GM18519 (cell line): ENCODE results near the gene MMP17.

Experiments
- ATAC-seq: cut with Tn5 transposase; IDR thresholded peaks from one replicate; pipeline ENCODE4 v1.9.1; 2021; ENCODE audit warnings: mild to moderate bottlenecking, moderate library complexity; ENCODE audit not compliant: unreplicated experiment, low FRiP score

MMP17 gene

DNA sequence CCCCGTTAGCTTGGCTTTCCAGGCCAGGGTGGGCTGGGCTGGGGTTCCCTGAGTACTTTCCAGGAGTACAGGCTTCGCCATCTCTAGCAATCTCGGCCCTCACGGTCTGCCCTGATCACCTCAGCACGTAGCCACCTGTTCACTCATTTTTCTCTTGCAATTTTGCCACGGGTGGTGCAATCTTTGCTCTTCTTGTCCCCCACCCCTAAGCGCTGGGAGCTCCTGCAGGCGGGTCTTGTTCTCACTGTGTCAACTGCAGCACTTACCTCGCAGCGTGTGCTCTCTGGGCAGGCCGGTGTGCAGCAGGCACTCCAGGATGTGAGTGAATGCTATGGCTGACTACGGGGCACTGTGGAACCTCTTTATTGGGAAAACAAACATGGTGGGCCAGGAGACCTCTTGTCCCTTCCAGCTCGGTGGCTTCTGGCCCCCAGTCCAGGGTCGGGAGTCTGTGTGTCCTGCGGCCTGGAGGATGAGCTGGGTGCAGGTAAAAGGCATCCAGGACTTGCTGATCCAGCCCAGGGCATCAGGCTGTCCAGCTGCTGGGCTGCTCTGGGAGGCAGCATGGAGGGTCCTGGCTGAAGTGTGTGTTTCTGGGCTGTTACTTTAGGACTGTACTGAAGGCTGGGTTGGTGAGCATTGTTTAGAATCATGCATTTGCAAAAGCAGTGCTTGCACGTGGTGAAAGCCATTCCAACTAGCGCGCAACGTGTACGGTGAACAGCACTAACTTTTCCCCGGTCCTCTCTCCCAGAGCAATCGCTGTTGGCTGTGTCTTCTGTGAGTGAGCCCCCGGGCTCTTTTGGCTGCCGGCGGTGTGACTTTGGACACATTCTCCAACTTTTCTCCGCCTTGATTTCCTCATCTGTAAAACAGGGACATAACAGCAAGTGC is 64.8 kb downstream of the MMP17 start:
- ATAC-seq, result no peak

DNA sequence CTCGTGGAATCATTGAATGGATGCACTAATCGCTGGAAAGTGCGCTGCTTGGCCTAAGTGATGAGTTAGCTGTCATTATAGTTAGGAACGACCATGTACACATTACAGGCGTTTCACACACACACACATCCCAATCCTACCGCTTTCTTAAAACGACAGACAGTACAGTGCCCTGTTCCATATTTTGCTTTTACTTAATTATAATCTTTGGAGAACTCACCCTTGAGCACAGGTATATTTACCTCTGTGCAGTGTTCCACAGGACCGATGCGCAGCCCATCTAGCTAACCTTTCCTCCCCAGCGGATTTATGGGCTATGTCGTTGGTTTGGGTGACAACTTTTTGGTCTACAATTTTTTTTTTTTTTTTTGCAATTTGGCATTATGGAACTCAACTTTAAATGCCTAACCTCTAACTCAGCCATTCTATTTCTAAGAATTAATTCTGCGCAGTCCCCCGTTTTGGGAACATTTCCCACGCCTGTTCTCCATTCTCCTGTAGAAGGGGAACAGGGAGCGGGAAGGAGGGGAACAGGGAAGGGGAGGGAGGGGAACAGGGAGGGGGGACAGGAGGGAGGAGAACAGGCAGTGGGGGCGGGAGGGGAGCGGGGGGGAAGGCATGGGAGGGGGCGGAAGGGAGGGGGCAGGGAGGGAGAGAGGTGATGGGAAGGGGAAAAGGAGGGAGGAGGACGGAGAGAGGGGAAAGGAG is 65.6 kb downstream of the MMP17 start:
- ATAC-seq, result no peak

DNA sequence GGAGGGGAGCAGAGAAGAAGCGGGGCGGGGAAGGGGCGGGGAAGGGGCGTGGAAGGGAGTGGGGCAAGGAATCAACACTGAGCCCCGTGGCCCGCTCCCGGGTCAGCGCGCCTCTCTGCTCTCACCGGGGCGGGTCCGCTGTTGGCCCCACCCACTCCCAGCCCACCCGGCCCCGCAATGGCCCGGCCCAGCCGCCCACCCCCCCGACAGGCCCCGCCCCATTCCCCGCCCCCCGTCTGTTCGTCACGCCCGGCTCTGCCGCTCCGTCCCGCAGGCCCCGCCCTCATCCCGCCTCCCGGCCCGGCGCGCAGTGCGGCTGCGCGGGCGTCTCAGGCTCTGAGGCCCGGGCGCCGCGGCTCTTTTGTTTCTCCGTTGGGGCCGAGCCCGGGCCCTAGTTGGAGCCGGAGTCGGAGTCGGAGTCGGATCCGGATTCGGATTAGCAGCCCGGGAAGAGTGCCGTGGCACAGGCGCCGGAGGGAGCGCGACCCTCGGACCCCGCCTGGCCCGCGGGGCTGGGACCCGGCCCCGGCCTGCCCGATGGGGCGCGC is 66.2 kb downstream of the MMP17 start, which contains the start of gene ULK1:
Gene ULK1 (plus strand): TSS at position 310 of the 548 bp plus-strand sequence. CDS start 380 bp downstream, outside the sequence.
- peak; percentile 75 for ATAC-seq

DNA sequence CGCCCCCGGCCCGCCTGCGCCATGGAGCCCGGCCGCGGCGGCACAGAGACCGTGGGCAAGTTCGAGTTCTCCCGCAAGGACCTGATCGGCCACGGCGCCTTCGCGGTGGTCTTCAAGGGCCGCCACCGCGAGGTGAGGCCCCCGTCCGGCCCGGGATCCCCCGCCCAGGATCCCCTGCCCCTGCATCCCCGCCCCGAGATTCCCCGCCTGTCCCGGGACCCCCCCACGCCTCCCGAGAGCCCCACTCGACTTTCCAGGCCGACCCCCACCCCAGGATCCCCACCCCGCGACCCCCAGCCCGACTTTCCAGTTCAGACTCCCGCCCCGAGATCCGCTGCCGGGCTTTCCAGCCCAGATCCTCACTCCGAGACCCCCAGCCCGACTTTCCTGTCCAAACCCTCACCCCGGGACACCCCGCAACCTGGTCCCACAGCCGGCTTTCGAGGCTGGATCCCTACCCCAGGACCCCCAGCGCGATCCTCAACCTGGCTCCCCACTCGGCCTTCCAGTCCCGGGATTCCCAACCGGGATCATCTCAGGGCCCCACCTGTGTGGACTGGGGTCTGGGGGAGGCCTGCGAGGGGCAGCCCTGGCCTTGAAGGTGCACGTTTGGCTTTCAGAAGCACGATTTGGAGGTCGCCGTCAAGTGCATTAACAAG is 66.9 kb downstream of the MMP17 start:
- ATAC-seq, result no peak

DNA sequence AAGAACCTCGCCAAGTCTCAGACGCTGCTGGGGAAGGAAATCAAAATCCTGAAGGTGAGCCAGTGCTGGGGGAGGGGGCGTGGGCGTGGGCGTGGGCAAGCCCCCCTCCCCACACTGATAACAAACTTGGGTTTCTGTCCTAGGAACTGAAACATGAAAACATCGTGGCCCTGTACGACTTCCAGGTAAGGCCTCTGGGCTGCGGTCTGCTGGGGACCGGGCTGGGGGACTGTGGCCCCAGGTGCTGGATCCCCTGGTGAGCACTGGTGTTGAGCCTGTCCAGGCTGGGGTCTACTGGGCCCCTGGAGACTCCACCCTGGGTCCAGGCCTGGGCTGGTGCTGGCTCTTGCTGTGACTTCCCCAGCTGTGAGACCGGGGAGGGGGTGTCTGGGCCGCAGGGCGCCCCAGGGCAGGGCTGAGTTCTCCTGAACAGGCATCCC is 67.5 kb downstream of the MMP17 start:
- no peak for ATAC-seq

DNA sequence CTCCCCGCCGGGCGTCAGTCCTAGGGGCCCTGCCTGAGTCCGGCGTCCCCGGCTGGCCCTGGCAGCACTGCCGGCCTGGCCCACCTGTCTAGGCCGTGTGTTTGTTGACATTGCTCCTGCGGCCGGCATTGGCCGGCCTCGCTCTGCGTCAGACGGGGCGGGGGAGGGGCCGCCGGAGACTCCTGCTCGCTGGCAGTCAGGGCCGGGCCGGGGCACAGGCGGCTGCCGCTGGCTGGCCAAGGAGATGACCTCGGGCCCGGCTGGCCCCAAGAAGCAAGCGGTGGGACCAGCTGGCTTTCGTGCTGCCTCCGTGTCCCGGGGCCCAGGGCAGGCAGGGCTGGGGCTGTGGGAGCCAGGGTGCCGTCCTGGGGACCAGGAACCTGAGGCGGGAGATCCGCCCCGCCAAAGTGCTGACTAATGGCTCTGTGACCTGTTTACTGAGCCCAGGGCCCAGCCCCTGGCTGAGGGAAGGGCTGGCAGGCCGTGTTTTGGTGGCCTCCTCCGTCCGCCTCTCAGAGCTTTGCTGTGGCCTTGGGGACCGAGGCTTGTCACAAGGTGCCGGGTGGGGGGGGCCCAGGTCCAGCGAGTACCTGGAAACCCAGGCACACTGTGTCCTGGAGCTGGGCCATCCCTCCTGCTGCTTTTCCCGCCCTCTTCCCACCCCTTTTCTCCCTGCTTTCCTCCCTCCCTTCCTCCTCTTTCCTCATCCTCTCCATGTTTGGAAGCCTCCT is 68.1 kb downstream of the MMP17 start:
- no peak for ATAC-seq

DNA sequence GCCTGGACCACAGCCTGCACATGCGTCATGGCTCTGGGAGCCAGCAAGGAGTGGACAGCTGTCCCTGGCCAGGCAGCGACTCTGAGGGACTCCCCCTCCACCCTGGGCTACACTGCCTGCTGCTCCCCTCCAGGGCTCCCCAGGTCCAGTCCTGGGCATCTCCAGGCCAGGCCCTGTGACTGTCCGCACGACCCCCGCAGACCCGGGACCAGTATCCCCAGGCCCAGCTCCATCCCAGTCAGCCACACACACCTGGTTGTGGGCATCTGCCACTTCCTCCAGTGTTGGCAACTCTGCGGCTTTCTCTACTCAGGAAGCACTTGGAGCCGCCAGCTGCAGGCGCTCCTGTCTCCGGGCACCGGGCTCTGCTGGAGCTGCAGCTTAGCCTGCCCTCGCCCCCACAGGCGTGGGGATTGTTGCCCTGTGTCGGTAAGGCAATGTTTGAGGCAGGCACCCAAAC is 68.6 kb downstream of the MMP17 start:
- no peak for ATAC-seq

DNA sequence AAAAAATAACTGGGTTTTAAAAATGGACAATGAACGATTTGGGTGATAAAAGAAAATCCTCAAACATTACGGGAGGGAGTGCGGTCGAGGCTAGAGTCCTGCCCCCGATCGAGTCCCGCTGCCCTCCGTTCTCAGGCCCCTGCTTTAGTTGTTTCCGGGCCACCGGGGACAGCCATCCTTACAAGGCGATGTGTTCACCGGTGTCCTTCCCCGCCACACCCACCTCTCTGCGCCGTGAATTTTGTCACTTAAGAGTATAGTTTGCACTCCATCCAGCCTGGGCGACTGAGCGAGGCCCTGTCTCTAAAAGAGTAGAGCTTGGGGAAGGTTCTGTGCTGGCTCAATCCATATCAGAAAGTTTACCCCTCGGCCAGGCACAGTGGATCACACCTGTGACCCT is 69.1 kb downstream of the MMP17 start:
- no peak for ATAC-seq

DNA sequence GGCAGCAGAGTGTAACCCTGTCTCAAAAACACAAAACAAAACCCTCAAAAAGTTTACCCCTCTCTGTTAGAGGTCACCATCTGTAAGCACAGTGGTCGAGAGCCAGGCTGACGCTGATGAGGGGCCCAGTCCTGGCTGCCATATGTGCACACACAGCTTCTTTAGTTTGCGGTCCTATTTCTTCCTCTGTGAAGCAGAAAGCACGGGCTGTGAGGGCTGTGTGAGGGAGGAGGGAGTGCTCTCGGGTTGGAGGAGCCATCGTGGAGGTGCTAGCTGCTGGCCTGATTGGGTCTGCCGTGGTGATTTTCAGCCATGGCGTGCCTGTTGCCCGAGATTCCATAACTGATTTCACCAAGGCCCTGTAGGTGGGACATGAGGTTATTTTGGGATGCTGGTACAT is 69.7 kb downstream of the MMP17 start:
- ATAC-seq, result no peak

DNA sequence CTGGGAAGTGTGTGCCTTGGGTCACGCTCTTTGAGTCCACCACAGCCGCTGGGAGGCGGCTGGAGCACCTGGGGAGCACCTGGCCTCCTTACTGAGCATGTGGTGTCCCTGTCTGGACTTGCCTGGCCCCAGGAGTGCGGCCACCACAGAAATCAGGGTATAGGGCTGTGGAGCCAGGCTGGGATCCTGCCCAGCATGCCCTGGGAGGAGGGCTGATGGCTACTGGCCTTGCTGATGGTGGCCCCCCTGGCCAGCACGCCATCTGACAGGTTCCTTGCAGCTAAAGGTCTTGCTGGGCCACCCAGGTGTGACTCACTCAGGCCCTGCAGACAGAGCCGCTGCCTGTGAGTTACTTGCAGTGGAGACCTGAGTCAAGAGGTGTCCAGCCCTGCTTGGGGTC is 72.2 kb downstream of the MMP17 start:
- ATAC-seq, result no peak
